ENCODE data around the gene BTF3L4.

- TF ChIP-seq CTCF (IDR thresholded peaks at IDR 0.05) (no peak), ZNF138 (CRISPR knock-in tag; conservative IDR thresholded peaks at IDR 0.05) (no peak), PRRX2 (CRISPR knock-in tag; IDR thresholded peaks at IDR 0.05) (no peak), CREB1 (CRISPR knock-in tag; IDR thresholded peaks at IDR 0.05) (no peak), ATF6 (CRISPR knock-in tag; IDR thresholded peaks at IDR 0.05) (no peak), NR2C2 (CRISPR knock-in tag; IDR thresholded peaks at IDR 0.05) (no peak), OVOL2 (CRISPR knock-in tag; IDR thresholded peaks at IDR 0.05; ENCODE audit: borderline replicate concordance) (no peak), EMX1 (CRISPR knock-in tag; IDR thresholded peaks at IDR 0.05) (no peak)
Observed at GRCh38 chr1:52057255-52057654, 1.2 kb downstream of the BTF3L4 start.
